DND-41 (cell line): Measurements from ENCODE around the gene LOXL3.

Source experiments
- ATAC-seq: fragments of 200-7000 bp; cut with Tn5 transposase; 3 replicates; pipeline ENCODE4 v1.9.1; 2021; ENCODE audit warnings: low read depth; ENCODE audit not compliant: insufficient read depth
- DNase-seq: peaks from one replicate; pipeline ENCODE4 v3.0.0-alpha.2; 2020
- H2AFZ ChIP-seq: 2 replicates; pipeline ENCODE4 v1.6.0; 2012; ENCODE audit warnings: low read depth, low read length
- H3K27ac ChIP-seq: 2 replicates; pipeline ENCODE4 v1.5.1; 2012; ENCODE audit warnings: low read length, inconsistent platforms
- H3K27me3 ChIP-seq: fragments of 200-600 bp; sonication (generic); 2 replicates; pipeline ENCODE4 v1.6.0; 2012; ENCODE audit warnings: low read length, mild to moderate bottlenecking, inconsistent platforms; ENCODE audit not compliant: insufficient read depth, poor library complexity
- H3K36me3 ChIP-seq: 2 replicates; pipeline ENCODE4 v1.5.1; 2012; ENCODE audit warnings: low read length, inconsistent platforms; ENCODE audit not compliant: insufficient read depth
- H3K4me1 ChIP-seq: 2 replicates; pipeline ENCODE4 v1.5.1; 2012; ENCODE audit warnings: mild to moderate bottlenecking, low read length; ENCODE audit not compliant: insufficient read depth
- H3K4me2 ChIP-seq: 2 replicates; pipeline ENCODE4 v1.6.0; 2012; ENCODE audit warnings: mild to moderate bottlenecking, moderate library complexity, low read length, inconsistent platforms; ENCODE audit not compliant: insufficient read depth
- H3K4me3 ChIP-seq, 2 experiments: fragments of 200-600 bp in 1 of 2; shearing (Covaris generic) in 1 of 2; 2 replicates each; pipeline ENCODE4 v1.5.1; 2012 to 2016; ENCODE audit warnings: inconsistent platforms in 2 of 2, low read length in 2 of 2, mild to moderate bottlenecking in 2 of 2, low read depth in 1 of 2, moderate library complexity in 1 of 2
- H3K79me2 ChIP-seq: 2 replicates; pipeline ENCODE4 v1.6.0; 2012; ENCODE audit warnings: low read length, inconsistent platforms; ENCODE audit not compliant: insufficient read depth
- H3K9ac ChIP-seq: 2 replicates; pipeline ENCODE4 v1.6.0; 2012; ENCODE audit warnings: low read depth, mild to moderate bottlenecking, inconsistent platforms, low read length, moderate library complexity
- H3K9me3 ChIP-seq: 2 replicates; pipeline ENCODE4 v1.5.1; 2012; ENCODE audit warnings: low read length, moderate library complexity, mild to moderate bottlenecking, inconsistent platforms; ENCODE audit not compliant: insufficient read depth, severe bottlenecking
- H4K20me1 ChIP-seq: 2 replicates; pipeline ENCODE4 v1.6.0; 2012; ENCODE audit warnings: low read length; ENCODE audit not compliant: insufficient read depth
- CTCF ChIP-seq: IDR thresholded peaks from 2 replicates; pipeline ENCODE4 v1.5.1; 2012; ENCODE audit warnings: borderline replicate concordance, low read length, moderate library complexity, mild to moderate bottlenecking; ENCODE audit not compliant: poor library complexity, severe bottlenecking; ENCODE audit errors: extremely low read depth
- EZH2 ChIP-seq: IDR thresholded peaks from 3 replicates; pipeline ENCODE4 v1.6.1; 2012; ENCODE audit warnings: borderline replicate concordance, low read depth, mild to moderate bottlenecking, moderate library complexity, low read length, inconsistent platforms; ENCODE audit not compliant: severe bottlenecking

LOXL3 gene

GRCh38 chr2:74505448-74506246, 48.1 kb downstream of the LOXL3 start:
- Histone ChIP-seq H3K4me3 (peak overlapping the region in 1 of 2 experiments; percentile 29; a peak in 2 of 4 replicates), H3K4me1 (peaks cover 36% of the 10 kb centered on the region), H2AFZ (no peak overlapping the region), H3K27me3 (no peaks in the 10 kb centered on the region), H4K20me1 (no peaks in the 10 kb centered on the region), H3K4me2 (peak overlapping the region; percentile 49), H3K9me3 (no peaks in the 10 kb centered on the region), H3K9ac (peak overlapping the region; percentile 5; the same call in 1 of the 2 replicates), H3K36me3 (peaks cover 11% of the 10 kb centered on the region), H3K79me2 (peaks cover 14% of the 10 kb centered on the region), H3K27ac (no peak overlapping the region)
- no peak for TF ChIP-seq CTCF
- TF ChIP-seq EZH2, result no peak
- ATAC-seq (no peak), DNase-seq (no peak)

DNA sequence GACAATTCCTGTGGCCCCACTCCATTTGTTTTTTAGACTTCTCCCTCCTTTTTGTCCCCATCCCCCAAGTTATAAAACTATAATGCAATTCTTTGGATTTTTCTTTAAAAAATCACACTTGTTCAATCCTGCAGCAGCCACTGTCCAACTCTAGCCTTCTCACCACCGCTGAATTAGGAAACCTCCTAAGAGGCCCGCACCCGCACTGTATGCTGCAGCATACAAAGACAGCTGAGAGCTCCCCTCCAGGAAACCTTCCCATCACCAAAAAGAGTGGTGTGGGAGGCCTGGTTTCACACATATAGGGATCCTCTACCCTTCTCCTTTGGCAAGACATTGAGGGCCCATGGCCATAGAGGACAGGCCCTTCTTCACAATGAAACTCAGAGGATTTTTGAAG, 49.2 kb downstream of the LOXL3 start:
- ATAC-seq (no peak), DNase-seq (no peak)
- no peaks in the 10 kb centered on the region for H3K27me3 ChIP-seq
- H3K4me2 ChIP-seq, result no peak overlapping the region
- peaks cover 11% of the 10 kb centered on the region for H3K36me3 ChIP-seq
- no peak overlapping the region for H3K27ac ChIP-seq
- H2AFZ ChIP-seq, result no peak overlapping the region
- H3K79me2 ChIP-seq, result peaks cover 14% of the 10 kb centered on the region
- no peak overlapping the region for H3K9ac ChIP-seq
- TF ChIP-seq EZH2 (no peak), CTCF (no peak)
- H4K20me1 ChIP-seq, result no peaks in the 10 kb centered on the region
- no peaks in the 10 kb centered on the region for H3K9me3 ChIP-seq
- H3K4me1 ChIP-seq, result peaks cover 36% of the 10 kb centered on the region
- no peak overlapping the region for H3K4me3 ChIP-seq

DNA sequence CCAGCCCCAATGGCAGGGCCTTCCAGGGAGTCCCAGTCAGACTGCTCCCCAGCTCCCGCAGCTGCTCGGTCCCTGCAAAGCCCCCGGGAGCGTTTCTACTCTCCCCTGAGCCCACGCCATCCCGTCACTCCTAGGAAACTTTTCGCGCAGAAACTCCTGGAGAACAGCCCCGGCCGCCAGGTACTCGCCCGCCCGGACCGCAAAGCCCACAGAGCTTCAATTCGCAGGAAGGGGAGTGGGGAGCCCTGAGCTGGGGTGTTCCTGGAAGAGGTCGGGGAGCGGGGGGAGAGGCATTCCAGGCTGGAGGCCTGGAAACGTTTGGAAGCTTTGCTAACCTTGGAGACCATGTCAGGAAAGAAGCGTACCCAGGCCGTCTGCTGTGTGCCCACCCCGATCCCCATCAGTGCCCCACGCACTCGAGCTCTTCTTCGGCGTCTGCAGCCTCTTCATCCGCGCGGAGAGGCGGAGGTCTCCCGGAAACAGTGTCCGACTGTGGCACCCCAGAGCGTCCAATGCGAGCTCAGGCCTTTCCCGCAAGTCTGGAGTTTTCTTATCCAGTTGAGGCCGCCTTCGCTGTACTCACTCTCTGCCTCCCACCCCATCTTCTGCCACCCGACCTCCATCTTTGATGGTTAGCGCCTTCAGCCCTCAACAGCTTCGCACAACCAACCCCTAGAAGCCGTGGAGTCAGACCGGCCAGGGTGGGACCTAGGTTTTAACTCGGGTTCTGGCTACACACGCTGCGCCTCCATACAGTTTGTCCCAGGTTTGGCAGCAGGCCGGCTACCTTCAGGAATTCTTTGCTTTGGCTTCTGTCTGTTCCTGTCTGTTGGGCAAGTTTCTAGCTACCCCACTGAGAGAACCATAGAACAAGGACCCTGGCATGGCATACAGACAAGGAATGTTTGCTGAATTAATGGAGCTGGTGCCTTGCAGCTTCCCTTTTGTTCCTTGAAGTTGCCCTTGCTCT, 50.0 kb downstream of the LOXL3 start:
- H3K27me3 ChIP-seq, result no peaks in the 10 kb centered on the region
- no peak overlapping the region for H3K4me3 ChIP-seq
- TF ChIP-seq CTCF (no peak), EZH2 (no peak)
- H3K27ac ChIP-seq, result no peak overlapping the region
- H3K9me3 ChIP-seq, result no peaks in the 10 kb centered on the region
- H3K9ac ChIP-seq, result no peak overlapping the region
- DNase-seq, result no peak
- peaks cover 11% of the 10 kb centered on the region for H3K36me3 ChIP-seq
- H2AFZ ChIP-seq, result no peak overlapping the region
- H3K4me1 ChIP-seq, result peaks cover 41% of the 10 kb centered on the region
- peaks cover 19% of the 10 kb centered on the region for H3K79me2 ChIP-seq
- no peak overlapping the region for H3K4me2 ChIP-seq
- no peaks in the 10 kb centered on the region for H4K20me1 ChIP-seq
- ATAC-seq, result no peak
